Panc1 (cell line): ENCODE results near the gene UNC13A.

Experiments
- POLR2AphosphoS5 ChIP-seq: IDR thresholded peaks from 2 replicates; pipeline ENCODE4 v1.6.1; 2012; ENCODE audit warnings: mild to moderate bottlenecking, low read depth, low read length, moderate library complexity
- REST ChIP-seq, 2 experiments: IDR thresholded peaks; 2 replicates each; pipeline ENCODE4 v1.6.1; 2011 to 2012; ENCODE audit warnings: low read depth in 2 of 2, control low read depth in 1 of 2, low read length in 1 of 2, mild to moderate bottlenecking in 1 of 2, moderate library complexity in 1 of 2; ENCODE audit not compliant: insufficient read depth in 1 of 2
- SIN3A ChIP-seq: IDR thresholded peaks from 2 replicates; pipeline ENCODE4 v1.6.1; 2012; ENCODE audit warnings: low read depth, mild to moderate bottlenecking, low read length, moderate library complexity, borderline replicate concordance; ENCODE audit not compliant: insufficient read depth
- TF ChIP-seq, protein P1 (sequence below): fragments of 450-650 bp; IDR thresholded peaks from 2 replicates; pipeline ENCODE4 v1.5.1; 2017; ENCODE audit warnings: mild to moderate bottlenecking

- TF ChIP-seq POLR2AphosphoS5 (no peak), REST (IDR thresholded peaks at IDR 0.05; ENCODE audit: insufficient read depth in 1 of 2, low read depth in 2 of 2, low read length in 1 of 2) (no peak), SIN3A (no peak)
- TF ChIP-seq, protein P1, sequence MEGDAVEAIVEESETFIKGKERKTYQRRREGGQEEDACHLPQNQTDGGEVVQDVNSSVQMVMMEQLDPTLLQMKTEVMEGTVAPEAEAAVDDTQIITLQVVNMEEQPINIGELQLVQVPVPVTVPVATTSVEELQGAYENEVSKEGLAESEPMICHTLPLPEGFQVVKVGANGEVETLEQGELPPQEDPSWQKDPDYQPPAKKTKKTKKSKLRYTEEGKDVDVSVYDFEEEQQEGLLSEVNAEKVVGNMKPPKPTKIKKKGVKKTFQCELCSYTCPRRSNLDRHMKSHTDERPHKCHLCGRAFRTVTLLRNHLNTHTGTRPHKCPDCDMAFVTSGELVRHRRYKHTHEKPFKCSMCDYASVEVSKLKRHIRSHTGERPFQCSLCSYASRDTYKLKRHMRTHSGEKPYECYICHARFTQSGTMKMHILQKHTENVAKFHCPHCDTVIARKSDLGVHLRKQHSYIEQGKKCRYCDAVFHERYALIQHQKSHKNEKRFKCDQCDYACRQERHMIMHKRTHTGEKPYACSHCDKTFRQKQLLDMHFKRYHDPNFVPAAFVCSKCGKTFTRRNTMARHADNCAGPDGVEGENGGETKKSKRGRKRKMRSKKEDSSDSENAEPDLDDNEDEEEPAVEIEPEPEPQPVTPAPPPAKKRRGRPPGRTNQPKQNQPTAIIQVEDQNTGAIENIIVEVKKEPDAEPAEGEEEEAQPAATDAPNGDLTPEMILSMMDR, result no peak
These were observed 3.9 kb downstream of the UNC13A start for GRCh38 chr19:17684256-17684655.
